ENCODE results near the gene PTPRG.

Gene PTPRG

GRCh38 chr3:61699622-61700021, 138.3 kb downstream of the PTPRG start:
- Histone ChIP-seq H3K36me3 (replicated peaks; ENCODE audit: low read depth, low read length) (no peaks in the 10 kb centered on the region), H3K4me3 (ENCODE audit: low read length) (no peak overlapping the region), H4K20me1 (ENCODE audit: insufficient read depth, low read length) (0 out of 2 replicates have a peak, but pooled peaks cover 5% of the 10 kb centered on the region), H2AFZ (ENCODE audit: low read depth, low read length) (no peak overlapping the region), H3K27ac (ENCODE audit: low read length) (no peak overlapping the region), H3K4me2 (ENCODE audit: low read length) (no peak overlapping the region), H3K79me2 (ENCODE audit: low read length) (no peaks in the 10 kb centered on the region), H3K27me3 (ENCODE audit: low read depth, low read length) (no peaks in the 10 kb centered on the region), H3K9me3 (ENCODE audit: insufficient read depth, low read length) (no peaks in the 10 kb centered on the region), H3K9ac (ENCODE audit: low read length) (no peak overlapping the region), H3K4me1 (ENCODE audit: low read length) (peaks cover 9% of the 10 kb centered on the region)
- TF ChIP-seq CTCF (IDR thresholded peaks at IDR 0.05; ENCODE audit: low read depth, low read length) = no peak

GRCh38 chr3:61701011-61701410, 139.6 kb downstream of the PTPRG start:
- Histone ChIP-seq H3K4me3 (ENCODE audit: low read length) (no peak overlapping the region), H3K27me3 (ENCODE audit: low read depth, low read length) (no peaks in the 10 kb centered on the region), H4K20me1 (ENCODE audit: insufficient read depth, low read length) (0 out of 2 replicates have a peak, but pooled peaks cover 5% of the 10 kb centered on the region), H3K79me2 (ENCODE audit: low read length) (0 out of 2 replicates have a peak, but pooled peaks cover 4% of the 10 kb centered on the region), H3K9ac (ENCODE audit: low read length) (no peak overlapping the region), H3K4me1 (ENCODE audit: low read length) (peaks cover 9% of the 10 kb centered on the region), H2AFZ (ENCODE audit: low read depth, low read length) (no peak overlapping the region), H3K4me2 (ENCODE audit: low read length) (no peak overlapping the region), H3K36me3 (replicated peaks; ENCODE audit: low read depth, low read length) (no peaks in the 10 kb centered on the region), H3K9me3 (ENCODE audit: insufficient read depth, low read length) (no peaks in the 10 kb centered on the region), H3K27ac (ENCODE audit: low read length) (no peak overlapping the region)
- TF ChIP-seq EZH2phosphoT487 (IDR thresholded peaks at IDR 0.05; ENCODE audit: low read depth) (no peak), CTCF (IDR thresholded peaks at IDR 0.05; ENCODE audit: low read depth, low read length) (no peak)

GRCh38 chr3:61702453-61702852, 141.1 kb downstream of the PTPRG start:
- Histone ChIP-seq H3K9me3 (ENCODE audit: insufficient read depth, low read length) (no peaks in the 10 kb centered on the region), H4K20me1 (ENCODE audit: insufficient read depth, low read length) (0 out of 2 replicates have a peak, but pooled peaks cover 5% of the 10 kb centered on the region), H3K4me3 (ENCODE audit: low read length) (no peak overlapping the region), H3K36me3 (replicated peaks; ENCODE audit: low read depth, low read length) (no peaks in the 10 kb centered on the region), H3K79me2 (ENCODE audit: low read length) (0 out of 2 replicates have a peak, but pooled peaks cover 4% of the 10 kb centered on the region), H3K9ac (ENCODE audit: low read length) (no peak overlapping the region), H2AFZ (ENCODE audit: low read depth, low read length) (no peak overlapping the region), H3K27ac (ENCODE audit: low read length) (no peak overlapping the region), H3K4me1 (ENCODE audit: low read length) (peaks cover 9% of the 10 kb centered on the region), H3K27me3 (ENCODE audit: low read depth, low read length) (no peaks in the 10 kb centered on the region), H3K4me2 (ENCODE audit: low read length) (no peak overlapping the region)
- TF ChIP-seq CTCF (IDR thresholded peaks at IDR 0.05; ENCODE audit: low read depth, low read length) = no peak
- TF ChIP-seq EZH2phosphoT487 (IDR thresholded peaks at IDR 0.05; ENCODE audit: low read depth) = no peak

- Histone ChIP-seq H3K36me3 (replicated peaks; ENCODE audit: low read depth, low read length) (no peaks in the 10 kb centered on the region), H3K27me3 (ENCODE audit: low read depth, low read length) (no peaks in the 10 kb centered on the region), H3K4me1 (ENCODE audit: low read length) (peaks cover 9% of the 10 kb centered on the region), H3K79me2 (ENCODE audit: low read length) (0 out of 2 replicates have a peak, but pooled peaks cover 4% of the 10 kb centered on the region), H3K4me3 (ENCODE audit: low read length) (no peak overlapping the region), H2AFZ (ENCODE audit: low read depth, low read length) (no peak overlapping the region), H4K20me1 (ENCODE audit: insufficient read depth, low read length) (0 out of 2 replicates have a peak, but pooled peaks cover 5% of the 10 kb centered on the region), H3K27ac (ENCODE audit: low read length) (no peak overlapping the region), H3K9ac (ENCODE audit: low read length) (no peak overlapping the region), H3K4me2 (ENCODE audit: low read length) (no peak overlapping the region), H3K9me3 (ENCODE audit: insufficient read depth, low read length) (no peaks in the 10 kb centered on the region)
- no peak for TF ChIP-seq CTCF (IDR thresholded peaks at IDR 0.05; ENCODE audit: low read depth, low read length)
- no peak for TF ChIP-seq EZH2phosphoT487 (IDR thresholded peaks at IDR 0.05; ENCODE audit: low read depth)
Observed at GRCh38 chr3:61704807-61705206, 143.4 kb downstream of the PTPRG start.

Data from OCI-LY3 (cell line).